Activated CD4-positive, alpha-beta T cell treated with anti-CD3 and anti-CD28 coated beads, Interleukin-2, amount 50 U/mL, for 48 hours (primary cell): ENCODE data around the gene IFI44L.

Experiments
- DNase-seq, 2 experiments: peaks; one replicate each; pipeline ENCODE4 v3.0.0-alpha.2; 2020

IFI44L gene

DNA sequence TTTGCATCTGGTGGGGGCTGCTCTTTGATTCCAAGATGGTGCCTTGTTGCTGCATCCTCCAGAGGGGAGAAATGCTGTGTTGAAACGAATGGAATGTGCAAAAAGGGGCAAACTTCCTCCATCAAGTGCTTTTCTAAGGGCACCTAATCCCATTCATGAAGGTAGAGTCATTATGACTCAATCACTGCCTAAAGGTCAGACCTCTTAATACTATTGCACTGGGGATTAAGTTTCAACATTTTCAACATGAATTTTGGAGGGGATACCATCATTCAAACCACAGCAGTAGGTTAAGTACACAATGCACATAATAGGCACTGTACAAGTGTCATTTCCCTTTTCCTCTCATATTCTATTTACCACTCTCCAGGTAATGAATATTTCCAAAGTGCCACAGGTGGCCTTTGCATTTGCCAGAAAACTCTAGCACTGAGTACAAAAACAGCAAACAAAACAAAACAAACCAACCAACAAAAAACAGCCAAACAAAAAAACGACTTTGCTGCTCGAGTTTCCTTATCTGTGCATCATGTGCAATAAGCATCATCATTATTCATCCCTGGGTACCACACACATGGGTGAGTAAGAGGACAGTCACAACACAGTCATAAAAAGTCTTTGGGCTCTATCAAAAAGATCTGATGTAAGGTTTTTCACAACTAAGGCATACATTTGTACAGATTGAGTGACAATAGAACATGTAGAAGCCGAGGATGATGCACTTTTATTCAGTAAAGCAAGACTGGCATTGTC, 71.9 kb downstream of the IFI44L start:
- no peak for DNase-seq
